GM18499 (cell line): ENCODE measurements around the gene ZNF503.

Experiments used
- ATAC-seq: cut with Tn5 transposase; IDR thresholded peaks from one replicate; pipeline ENCODE4 v1.9.1; 2021; ENCODE audit warnings: moderate number of reproducible peaks; ENCODE audit not compliant: insufficient read depth, unreplicated experiment

ZNF503 gene

GRCh38 chr10:75432176-75432575 lies 30.6 kb upstream of the ZNF503 start:
- no peak for ATAC-seq

- ATAC-seq = no peak
Observed at GRCh38 chr10:75431180-75432111, 29.9 kb upstream of the ZNF503 start, which contains the start of gene LRMDA. Gene LRMDA, plus strand, starts transcription at chr10:75431624.

- no peak for ATAC-seq
Observed at GRCh38 chr10:75430000-75430763, 28.6 kb upstream of the ZNF503 start.

GRCh38 chr10:75429159-75429827 lies 27.7 kb upstream of the ZNF503 start:
- no peak for ATAC-seq

GRCh38 chr10:75428434-75429158 lies 27.0 kb upstream of the ZNF503 start:
- ATAC-seq = no peak

- ATAC-seq = no peak
Observed at GRCh38 chr10:75427951-75428350, 26.4 kb upstream of the ZNF503 start.

GRCh38 chr10:75426880-75427279 lies 25.3 kb upstream of the ZNF503 start:
- no peak for ATAC-seq

- no peak for ATAC-seq
Observed at GRCh38 chr10:75425291-75426079, 23.9 kb upstream of the ZNF503 start.

- no peak for ATAC-seq
Observed at GRCh38 chr10:75424571-75424970, 23.0 kb upstream of the ZNF503 start.

- ATAC-seq = no peak
Observed at GRCh38 chr10:75422913-75423312, 21.3 kb upstream of the ZNF503 start.

- ATAC-seq = no peak
Observed at GRCh38 chr10:75418712-75419111, 17.1 kb upstream of the ZNF503 start.

- ATAC-seq = no peak
Observed at GRCh38 chr10:75418293-75418692, 16.7 kb upstream of the ZNF503 start.

- ATAC-seq = no peak
Observed at GRCh38 chr10:75417522-75417927, 16.0 kb upstream of the ZNF503 start.

- ATAC-seq = no peak
Observed at GRCh38 chr10:75414527-75414926, 13.0 kb upstream of the ZNF503 start.

GRCh38 chr10:75410132-75411005 lies 8.8 kb upstream of the ZNF503 start:
- no peak for ATAC-seq

GRCh38 chr10:75408911-75409885 lies 7.6 kb upstream of the ZNF503 start:
- ATAC-seq = no peak

- no peak for ATAC-seq
Observed at GRCh38 chr10:75408509-75408875, 6.9 kb upstream of the ZNF503 start.
